Parathyroid adenoma (tissue), 2 donors: ENCODE measurements around the gene PRKCE.

Experiments used
- H2AFZ ChIP-seq: fragments of 300-600 bp; sonication (generic); one replicate; pipeline ENCODE4 v1.7.0; 2017; ENCODE audit warnings: antibody characterized with exemption, mild to moderate bottlenecking
- H3K27ac ChIP-seq: fragments of 300-600 bp; sonication (generic); one replicate; pipeline ENCODE4 v1.7.0; 2017
- H3K27me3 ChIP-seq: fragments of 300-600 bp; sonication (generic); one replicate; pipeline ENCODE4 v1.7.0; 2017; ENCODE audit warnings: low read length; ENCODE audit not compliant: control insufficient read depth, insufficient read depth
- H3K36me3 ChIP-seq: fragments of 300-600 bp; sonication (generic); one replicate; pipeline ENCODE4 v1.7.0; 2017; ENCODE audit warnings: low read length; ENCODE audit not compliant: control insufficient read depth, insufficient read depth
- H3K4me1 ChIP-seq: fragments of 300-600 bp; sonication (generic); one replicate; pipeline ENCODE4 v1.7.0; 2017; ENCODE audit warnings: control low read depth
- H3K4me2 ChIP-seq: fragments of 300-600 bp; sonication (generic); one replicate; pipeline ENCODE4 v1.7.0; 2017; ENCODE audit warnings: low read length
- H3K4me3 ChIP-seq: fragments of 300-600 bp; sonication (generic); one replicate; pipeline ENCODE4 v1.7.0; 2017; ENCODE audit warnings: low read depth, low read length
- H3K79me2 ChIP-seq: fragments of 300-600 bp; sonication (generic); one replicate; pipeline ENCODE4 v1.7.0; 2017; ENCODE audit warnings: control low read depth
- H3K9ac ChIP-seq: fragments of 300-600 bp; sonication (generic); one replicate; pipeline ENCODE4 v1.7.0; 2017; ENCODE audit warnings: mild to moderate bottlenecking
- H3K9me3 ChIP-seq: fragments of 300-600 bp; sonication (generic); one replicate; pipeline ENCODE4 v1.7.0; 2017; ENCODE audit warnings: low read length; ENCODE audit not compliant: control insufficient read depth
- TF ChIP-seq, protein P1 (sequence below): fragments of 300-600 bp; sonication (generic); IDR thresholded peaks from one replicate; pipeline ENCODE4 v1.7.0; 2017; ENCODE audit warnings: antibody characterized with exemption, mild to moderate bottlenecking
- donor health status: primary hyperparathyroidism.

The PRKCE gene

DNA sequence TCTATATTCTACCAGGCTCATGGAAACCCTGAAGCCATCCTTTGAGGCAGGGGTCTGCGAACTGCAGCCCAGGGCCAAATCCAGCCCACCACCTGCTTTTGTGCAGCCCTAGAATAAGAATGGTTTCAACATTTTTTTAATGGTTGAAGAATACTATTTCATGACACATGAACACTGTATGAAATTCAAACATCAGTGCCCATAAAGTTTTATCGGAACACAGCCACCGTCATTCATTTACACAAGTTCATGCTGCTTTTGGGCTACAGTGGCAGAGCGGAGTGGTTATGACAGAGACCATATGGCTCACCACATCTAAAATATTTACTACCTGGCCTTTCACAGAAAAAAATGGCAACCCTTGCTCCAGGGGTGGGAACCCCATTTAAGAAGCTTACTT lies 521.6 kb downstream of the PRKCE start:
- no peak overlapping the region for H3K27ac ChIP-seq
- TF ChIP-seq, protein P1, sequence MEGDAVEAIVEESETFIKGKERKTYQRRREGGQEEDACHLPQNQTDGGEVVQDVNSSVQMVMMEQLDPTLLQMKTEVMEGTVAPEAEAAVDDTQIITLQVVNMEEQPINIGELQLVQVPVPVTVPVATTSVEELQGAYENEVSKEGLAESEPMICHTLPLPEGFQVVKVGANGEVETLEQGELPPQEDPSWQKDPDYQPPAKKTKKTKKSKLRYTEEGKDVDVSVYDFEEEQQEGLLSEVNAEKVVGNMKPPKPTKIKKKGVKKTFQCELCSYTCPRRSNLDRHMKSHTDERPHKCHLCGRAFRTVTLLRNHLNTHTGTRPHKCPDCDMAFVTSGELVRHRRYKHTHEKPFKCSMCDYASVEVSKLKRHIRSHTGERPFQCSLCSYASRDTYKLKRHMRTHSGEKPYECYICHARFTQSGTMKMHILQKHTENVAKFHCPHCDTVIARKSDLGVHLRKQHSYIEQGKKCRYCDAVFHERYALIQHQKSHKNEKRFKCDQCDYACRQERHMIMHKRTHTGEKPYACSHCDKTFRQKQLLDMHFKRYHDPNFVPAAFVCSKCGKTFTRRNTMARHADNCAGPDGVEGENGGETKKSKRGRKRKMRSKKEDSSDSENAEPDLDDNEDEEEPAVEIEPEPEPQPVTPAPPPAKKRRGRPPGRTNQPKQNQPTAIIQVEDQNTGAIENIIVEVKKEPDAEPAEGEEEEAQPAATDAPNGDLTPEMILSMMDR, result no peak
- H3K4me1 ChIP-seq, result peaks cover 25% of the 10 kb centered on the region
- H3K9ac ChIP-seq, result no peak overlapping the region
- H3K9me3 ChIP-seq, result no peaks in the 10 kb centered on the region
- no peak overlapping the region for H3K4me3 ChIP-seq
- H3K79me2 ChIP-seq, result no peaks in the 10 kb centered on the region
- no peak overlapping the region for H2AFZ ChIP-seq
- H3K36me3 ChIP-seq, result no peaks in the 10 kb centered on the region
- H3K4me2 ChIP-seq, result no peak overlapping the region
- H3K27me3 ChIP-seq, result no peaks in the 10 kb centered on the region

- peaks cover 27% of the 10 kb centered on the region for H3K4me1 ChIP-seq
- H3K4me3 ChIP-seq, result no peak overlapping the region
- H3K4me2 ChIP-seq, result no peak overlapping the region
- H3K27ac ChIP-seq, result no peak overlapping the region
- TF ChIP-seq, protein P1, result no peak
- no peak overlapping the region for H3K9ac ChIP-seq
- H3K9me3 ChIP-seq, result no peaks in the 10 kb centered on the region
- H3K79me2 ChIP-seq, result no peaks in the 10 kb centered on the region
- no peaks in the 10 kb centered on the region for H3K36me3 ChIP-seq
- no peak overlapping the region for H2AFZ ChIP-seq
- H3K27me3 ChIP-seq, result no peaks in the 10 kb centered on the region
Observed at GRCh38 chr2:46173636-46174250, 522.3 kb downstream of the PRKCE start.

- no peaks in the 10 kb centered on the region for H3K27me3 ChIP-seq
- H3K27ac ChIP-seq, result no peak overlapping the region
- H3K9me3 ChIP-seq, result no peaks in the 10 kb centered on the region
- no peaks in the 10 kb centered on the region for H3K36me3 ChIP-seq
- peaks cover 32% of the 10 kb centered on the region for H3K4me1 ChIP-seq
- peak overlapping the region; percentile 19 for H3K4me2 ChIP-seq
- H3K4me3 ChIP-seq, result no peak overlapping the region
- TF ChIP-seq, protein P1, result no peak
- no peak overlapping the region for H3K9ac ChIP-seq
- no peaks in the 10 kb centered on the region for H3K79me2 ChIP-seq
- H2AFZ ChIP-seq, result no peak overlapping the region
Observed at GRCh38 chr2:46174345-46175170, 523.1 kb downstream of the PRKCE start.

DNA sequence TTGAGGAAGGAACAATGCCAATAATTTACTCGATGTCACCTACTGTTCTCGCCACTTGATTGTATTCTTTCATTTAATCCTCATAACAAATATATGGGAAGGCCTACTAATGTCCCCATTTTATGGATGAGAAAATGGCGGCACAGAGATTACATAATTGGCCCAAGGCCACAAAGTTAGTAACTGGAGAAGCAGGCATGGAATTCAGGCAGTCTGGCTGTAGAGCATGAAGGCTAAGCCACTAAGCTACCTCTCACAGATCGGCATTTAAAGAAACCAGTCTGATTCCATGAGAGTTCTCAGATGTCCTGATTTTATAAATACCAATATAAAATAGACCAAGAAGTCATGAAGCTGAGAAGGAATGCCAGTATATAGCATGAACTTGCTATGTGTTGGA lies 523.9 kb downstream of the PRKCE start:
- H3K4me3 ChIP-seq, result no peak overlapping the region
- H3K4me2 ChIP-seq, result no peak overlapping the region
- no peak overlapping the region for H3K27ac ChIP-seq
- H3K4me1 ChIP-seq, result peaks cover 40% of the 10 kb centered on the region
- H2AFZ ChIP-seq, result no peak overlapping the region
- no peaks in the 10 kb centered on the region for H3K9me3 ChIP-seq
- no peaks in the 10 kb centered on the region for H3K36me3 ChIP-seq
- H3K9ac ChIP-seq, result no peak overlapping the region
- H3K27me3 ChIP-seq, result no peaks in the 10 kb centered on the region
- TF ChIP-seq, protein P1, result no peak
- no peaks in the 10 kb centered on the region for H3K79me2 ChIP-seq
